HG03108 (cell line): ENCODE measurements around the gene CFAP126.
"Not testable (repeated sequence)": the region's sequence is repeated elsewhere in the genome, so short reads cannot be mapped to it uniquely, and the experiment has no call there.

ENCODE experiments used
- ATAC-seq: cut with Tn5 transposase; IDR thresholded peaks from one replicate; pipeline ENCODE4 v1.9.1; 2021; ENCODE audit warnings: moderate library complexity; ENCODE audit not compliant: unreplicated experiment

The CFAP126 gene

GRCh38 chr1:161382214-161383019 is 14.7 kb upstream of the CFAP126 start:
- ATAC-seq: no peak

DNA sequence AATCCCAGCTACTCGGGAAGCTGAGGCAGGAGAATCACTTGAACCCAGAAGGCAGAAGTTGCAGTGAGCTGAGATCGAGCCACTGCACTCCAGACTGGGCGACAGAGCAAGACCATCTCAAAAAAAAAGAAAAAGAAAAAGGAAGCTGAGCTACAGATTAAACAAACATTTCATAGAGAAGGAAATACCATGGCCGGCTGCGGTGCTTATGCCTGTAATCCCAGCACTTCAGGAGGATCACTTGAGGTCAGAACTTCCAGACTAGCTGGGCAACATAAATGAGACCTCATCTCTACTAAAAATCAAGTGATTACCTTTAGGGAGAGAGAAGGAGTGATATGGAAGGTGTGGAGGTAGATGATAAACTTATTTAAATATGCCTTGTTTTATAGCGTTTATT is 14.0 kb upstream of the CFAP126 start:
- ATAC-seq: no peak

GRCh38 chr1:161379071-161379470 is 11.4 kb upstream of the CFAP126 start:
- ATAC-seq: no peak

- ATAC-seq: no peak
These were observed 10.3 kb upstream of the CFAP126 start for GRCh38 chr1:161378014-161378413.

- ATAC-seq: no peak
These were observed 6.7 kb upstream of the CFAP126 start for GRCh38 chr1:161374373-161374772.

GRCh38 chr1:161373442-161373841 is 5.8 kb upstream of the CFAP126 start:
- no peak for ATAC-seq

DNA sequence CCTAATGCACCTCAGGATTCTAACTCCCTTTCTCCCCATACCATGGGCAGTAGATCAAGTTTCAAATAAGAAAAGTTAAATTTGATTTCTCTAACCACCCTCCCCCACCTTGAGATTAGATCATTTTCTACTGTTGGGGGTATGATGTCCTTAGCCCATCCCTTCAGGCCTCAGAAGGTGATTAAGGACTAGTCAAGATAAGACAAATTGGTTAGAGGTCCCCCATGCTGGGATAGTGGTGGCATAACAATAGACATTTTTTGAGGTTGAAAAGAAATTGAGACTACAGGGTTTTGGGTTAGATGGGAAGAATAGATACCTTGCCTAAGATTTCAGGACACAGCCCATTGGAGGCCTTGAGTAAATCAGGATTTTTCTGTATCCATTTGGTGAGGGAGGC is 2.5 kb downstream of the CFAP126 start:
- no peak for ATAC-seq

GRCh38 chr1:161364332-161364731 is 3.3 kb downstream of the CFAP126 start:
- ATAC-seq: no peak

GRCh38 chr1:161359291-161359690 is 8.4 kb downstream of the CFAP126 start:
- no peak for ATAC-seq

- ATAC-seq: no peak
These were observed 10.6 kb downstream of the CFAP126 start for GRCh38 chr1:161357073-161357472.

DNA sequence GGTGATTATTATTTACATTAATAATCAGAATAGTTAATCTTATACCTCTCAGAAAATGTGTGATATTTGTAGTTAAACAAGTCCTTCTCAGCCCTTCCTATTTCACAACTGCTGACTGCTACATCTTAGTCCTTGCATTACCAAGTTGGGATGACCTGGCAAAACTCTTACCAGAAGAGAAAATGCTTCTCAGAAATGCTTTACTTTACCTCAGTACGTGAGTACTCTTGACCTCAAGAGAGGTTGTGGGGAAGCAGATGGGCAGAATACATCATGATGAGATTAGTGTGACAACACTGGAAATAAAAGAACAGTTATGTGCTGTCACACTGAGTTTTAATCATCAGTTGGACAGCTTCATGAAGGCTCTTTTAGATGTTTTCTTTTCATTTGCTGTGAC is 16.2 kb downstream of the CFAP126 start:
- no peak for ATAC-seq

- ATAC-seq: no peak
These were observed 17.0 kb downstream of the CFAP126 start for GRCh38 chr1:161350671-161351070.

- ATAC-seq: no peak
These were observed 24.9 kb downstream of the CFAP126 start for GRCh38 chr1:161342821-161343220.

DNA sequence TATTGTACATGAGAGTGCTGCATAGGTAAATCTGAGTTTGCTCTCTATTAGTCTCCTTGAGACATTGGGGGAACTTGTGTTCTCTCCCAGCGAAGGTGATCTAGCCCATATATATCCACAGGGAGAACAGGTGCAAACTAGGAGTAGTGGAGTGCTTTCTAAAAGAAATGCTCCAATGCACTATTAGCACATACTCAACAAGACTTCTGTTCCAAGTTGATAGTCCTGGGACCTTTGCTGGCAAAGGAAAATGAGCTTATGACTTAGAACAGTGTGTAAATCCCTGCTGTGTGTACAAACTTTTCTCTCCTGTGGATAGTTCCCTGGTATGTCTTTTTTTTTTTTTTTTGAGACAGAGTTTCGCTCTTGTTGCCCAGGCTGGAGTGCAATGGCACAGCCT is 25.5 kb downstream of the CFAP126 start:
- no peak for ATAC-seq

DNA sequence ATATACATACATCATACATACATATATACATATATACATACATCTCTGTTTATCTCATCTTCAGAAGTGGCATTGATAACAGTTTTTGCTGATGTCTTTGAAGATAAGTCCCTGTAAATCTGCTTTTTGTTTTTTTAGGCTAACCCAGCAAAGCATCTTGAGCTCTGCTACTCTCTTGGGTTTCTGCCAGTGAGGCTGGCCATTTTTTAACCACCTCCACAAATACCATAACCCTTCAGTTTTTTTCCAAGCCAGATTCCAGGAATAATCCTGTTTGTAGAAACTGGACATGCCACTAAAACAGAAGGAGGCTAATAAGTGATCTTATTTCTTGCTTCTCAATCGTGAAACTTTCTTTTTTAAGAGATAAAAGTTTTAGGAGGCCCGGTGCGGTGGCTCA is 31.9 kb downstream of the CFAP126 start:
- ATAC-seq: no peak

- ATAC-seq: no peak
These were observed 34.5 kb downstream of the CFAP126 start for GRCh38 chr1:161333166-161333565.

- no peak for ATAC-seq
These were observed 37.3 kb downstream of the CFAP126 start for GRCh38 chr1:161330346-161330745.

GRCh38 chr1:161324020-161324419 is 43.7 kb downstream of the CFAP126 start:
- no peak for ATAC-seq

GRCh38 chr1:161315841-161316674 is 51.6 kb downstream of the CFAP126 start:
- ATAC-seq: not testable (repeated sequence)
